HEK293 (cell line): ENCODE data around the gene JAZF1.

Source experiments
- CTCF ChIP-seq: fragments of 450-650 bp; formaldehyde crosslinking; IDR thresholded peaks from 2 replicates; pipeline ENCODE4 v1.5.1; 2016; ENCODE audit warnings: missing biosample characterization, missing genetic modification characterization
- ELK4 ChIP-seq: IDR thresholded peaks from 2 replicates; pipeline ENCODE4 v1.6.1; 2011; ENCODE audit warnings: mild to moderate bottlenecking, low read depth, low read length, borderline replicate concordance
- IKZF3 ChIP-seq: fragments of 450-650 bp; IDR thresholded peaks from 2 replicates; pipeline ENCODE4 v1.5.0; 2018; ENCODE audit warnings: missing biosample characterization, mild to moderate bottlenecking, missing genetic modification characterization, moderate library complexity
- KLF16 ChIP-seq: fragments of 450-650 bp; formaldehyde crosslinking; IDR thresholded peaks from 2 replicates; pipeline ENCODE4 v1.5.1; 2017; ENCODE audit warnings: missing biosample characterization, missing genetic modification characterization
- PRDM1 ChIP-seq: fragments of 450-650 bp; formaldehyde crosslinking; IDR thresholded peaks from 2 replicates; pipeline ENCODE4; 2016; ENCODE audit warnings: missing biosample characterization, missing genetic modification characterization
- SCRT1 ChIP-seq: fragments of 450-650 bp; formaldehyde crosslinking; IDR thresholded peaks from 2 replicates; pipeline ENCODE4 v1.5.1; 2016; ENCODE audit warnings: missing biosample characterization, missing genetic modification characterization, borderline replicate concordance
- YY1 ChIP-seq: fragments of 450-650 bp; formaldehyde crosslinking; IDR thresholded peaks from 2 replicates; pipeline ENCODE4 v1.5.1; 2018; ENCODE audit warnings: missing biosample characterization, missing genetic modification characterization
- ZFP37 ChIP-seq: fragments of 450-650 bp; formaldehyde crosslinking; IDR thresholded peaks from 2 replicates; pipeline ENCODE4 v1.5.1; 2016; ENCODE audit warnings: missing biosample characterization, missing genetic modification characterization
- ZNF211 ChIP-seq: fragments of 450-650 bp; formaldehyde crosslinking; IDR thresholded peaks from 2 replicates; pipeline ENCODE4 v1.5.1; 2016; ENCODE audit warnings: low read depth, missing biosample characterization, missing genetic modification characterization
- ZNF24 ChIP-seq: fragments of 450-650 bp; formaldehyde crosslinking; IDR thresholded peaks from 2 replicates; pipeline ENCODE4 v1.5.1; 2016; ENCODE audit warnings: missing biosample characterization, missing genetic modification characterization
- ZNF449 ChIP-seq: fragments of 450-650 bp; formaldehyde crosslinking; IDR thresholded peaks from 2 replicates; pipeline ENCODE4 v1.5.1; 2017; ENCODE audit warnings: missing biosample characterization, mild to moderate bottlenecking, missing genetic modification characterization, moderate library complexity
- ZNF777 ChIP-seq: fragments of 450-650 bp; formaldehyde crosslinking; IDR thresholded peaks from 2 replicates; pipeline ENCODE4 v1.5.1; 2017; ENCODE audit warnings: missing biosample characterization, missing genetic modification characterization, borderline replicate concordance

GRCh38 chr7:28112467-28112866, 68.1 kb downstream of the JAZF1 start:
- TF ChIP-seq ZNF211 (tag by site-specific recombination) (no peak), CTCF (tag by site-specific recombination) (no peak), SCRT1 (tag by site-specific recombination) (no peak), ZNF777 (tag by site-specific recombination) (no peak), ZNF449 (no peak), IKZF3 (tag by site-specific recombination) (no peak), KLF16 (tag by site-specific recombination) (no peak), ZNF24 (tag by site-specific recombination) (no peak), ELK4 (no peak), ZFP37 (no peak), YY1 (tag by site-specific recombination) (no peak), PRDM1 (tag by site-specific recombination) (no peak)
